PFSK-1 (cell line): ENCODE results near the gene GRK5.

ENCODE experiments used
- FOXP2 ChIP-seq: optimal IDR thresholded peaks from 2 replicates; pipeline ENCODE3; 2011; ENCODE audit warnings: borderline replicate concordance, control low read depth, inconsistent platforms; ENCODE audit not compliant: insufficient read depth; ENCODE audit errors: extremely low read length, extremely low read depth
- POLR2AphosphoS5 ChIP-seq: IDR thresholded peaks from 2 replicates; pipeline ENCODE4 v1.6.1; 2012; ENCODE audit warnings: low read depth, mild to moderate bottlenecking, control low read depth, low read length, moderate library complexity
- SIN3A ChIP-seq: IDR thresholded peaks from 2 replicates; pipeline ENCODE4 v1.6.1; 2012; ENCODE audit warnings: mild to moderate bottlenecking, low read length, moderate library complexity, borderline replicate concordance; ENCODE audit not compliant: insufficient read depth
- TAF1 ChIP-seq: IDR thresholded peaks from 2 replicates; pipeline ENCODE4 v1.6.1; 2012; ENCODE audit warnings: low read length, control low read depth, borderline replicate concordance; ENCODE audit not compliant: insufficient read depth
- TF ChIP-seq, protein P1 (sequence below), 2 experiments: IDR thresholded peaks; 2 replicates each; pipeline versions ENCODE4 v1.6.1 to v1.8.0; 2011 to 2012; ENCODE audit warnings: low read depth in 2 of 2, low read length in 2 of 2, control low read depth in 1 of 2, inconsistent platforms in 1 of 2, mild to moderate bottlenecking in 1 of 2, moderate library complexity in 1 of 2; ENCODE audit not compliant: insufficient read depth in 1 of 2

The GRK5 gene

GRCh38 chr10:119408072-119408471, 200.7 kb downstream of the GRK5 start:
- no peak for TF ChIP-seq POLR2AphosphoS5
- TF ChIP-seq SIN3A: no peak

GRCh38 chr10:119408969-119409371, 201.6 kb downstream of the GRK5 start:
- TF ChIP-seq POLR2AphosphoS5 (no peak), FOXP2 (peak; percentile 14)

GRCh38 chr10:119409385-119409784, 202.0 kb downstream of the GRK5 start:
- TF ChIP-seq TAF1: no peak
- no peak for TF ChIP-seq FOXP2
- TF ChIP-seq, protein P1, sequence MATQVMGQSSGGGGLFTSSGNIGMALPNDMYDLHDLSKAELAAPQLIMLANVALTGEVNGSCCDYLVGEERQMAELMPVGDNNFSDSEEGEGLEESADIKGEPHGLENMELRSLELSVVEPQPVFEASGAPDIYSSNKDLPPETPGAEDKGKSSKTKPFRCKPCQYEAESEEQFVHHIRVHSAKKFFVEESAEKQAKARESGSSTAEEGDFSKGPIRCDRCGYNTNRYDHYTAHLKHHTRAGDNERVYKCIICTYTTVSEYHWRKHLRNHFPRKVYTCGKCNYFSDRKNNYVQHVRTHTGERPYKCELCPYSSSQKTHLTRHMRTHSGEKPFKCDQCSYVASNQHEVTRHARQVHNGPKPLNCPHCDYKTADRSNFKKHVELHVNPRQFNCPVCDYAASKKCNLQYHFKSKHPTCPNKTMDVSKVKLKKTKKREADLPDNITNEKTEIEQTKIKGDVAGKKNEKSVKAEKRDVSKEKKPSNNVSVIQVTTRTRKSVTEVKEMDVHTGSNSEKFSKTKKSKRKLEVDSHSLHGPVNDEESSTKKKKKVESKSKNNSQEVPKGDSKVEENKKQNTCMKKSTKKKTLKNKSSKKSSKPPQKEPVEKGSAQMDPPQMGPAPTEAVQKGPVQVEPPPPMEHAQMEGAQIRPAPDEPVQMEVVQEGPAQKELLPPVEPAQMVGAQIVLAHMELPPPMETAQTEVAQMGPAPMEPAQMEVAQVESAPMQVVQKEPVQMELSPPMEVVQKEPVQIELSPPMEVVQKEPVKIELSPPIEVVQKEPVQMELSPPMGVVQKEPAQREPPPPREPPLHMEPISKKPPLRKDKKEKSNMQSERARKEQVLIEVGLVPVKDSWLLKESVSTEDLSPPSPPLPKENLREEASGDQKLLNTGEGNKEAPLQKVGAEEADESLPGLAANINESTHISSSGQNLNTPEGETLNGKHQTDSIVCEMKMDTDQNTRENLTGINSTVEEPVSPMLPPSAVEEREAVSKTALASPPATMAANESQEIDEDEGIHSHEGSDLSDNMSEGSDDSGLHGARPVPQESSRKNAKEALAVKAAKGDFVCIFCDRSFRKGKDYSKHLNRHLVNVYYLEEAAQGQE (IDR thresholded peaks at IDR 0.05; ENCODE audit: insufficient read depth in 1 of 2, low read depth in 2 of 2, low read length in 2 of 2): no peak
- TF ChIP-seq POLR2AphosphoS5: no peak; the same call in 1 of the 2 replicates
- no peak for TF ChIP-seq SIN3A

- TF ChIP-seq SIN3A: peak; percentile 87; the same call in 1 of the 2 replicates
- TF ChIP-seq, protein P1 (IDR thresholded peaks at IDR 0.05; ENCODE audit: insufficient read depth in 1 of 2, low read depth in 2 of 2, low read length in 2 of 2): peak; percentile 41 to 78; a peak in 3 of 4 replicates
- TF ChIP-seq FOXP2: peak; percentile 100
- peak; percentile 64 for TF ChIP-seq POLR2AphosphoS5
- no peak for TF ChIP-seq TAF1
Measured at GRCh38 chr10:119409906-119410305, 202.5 kb downstream of the GRK5 start.

DNA sequence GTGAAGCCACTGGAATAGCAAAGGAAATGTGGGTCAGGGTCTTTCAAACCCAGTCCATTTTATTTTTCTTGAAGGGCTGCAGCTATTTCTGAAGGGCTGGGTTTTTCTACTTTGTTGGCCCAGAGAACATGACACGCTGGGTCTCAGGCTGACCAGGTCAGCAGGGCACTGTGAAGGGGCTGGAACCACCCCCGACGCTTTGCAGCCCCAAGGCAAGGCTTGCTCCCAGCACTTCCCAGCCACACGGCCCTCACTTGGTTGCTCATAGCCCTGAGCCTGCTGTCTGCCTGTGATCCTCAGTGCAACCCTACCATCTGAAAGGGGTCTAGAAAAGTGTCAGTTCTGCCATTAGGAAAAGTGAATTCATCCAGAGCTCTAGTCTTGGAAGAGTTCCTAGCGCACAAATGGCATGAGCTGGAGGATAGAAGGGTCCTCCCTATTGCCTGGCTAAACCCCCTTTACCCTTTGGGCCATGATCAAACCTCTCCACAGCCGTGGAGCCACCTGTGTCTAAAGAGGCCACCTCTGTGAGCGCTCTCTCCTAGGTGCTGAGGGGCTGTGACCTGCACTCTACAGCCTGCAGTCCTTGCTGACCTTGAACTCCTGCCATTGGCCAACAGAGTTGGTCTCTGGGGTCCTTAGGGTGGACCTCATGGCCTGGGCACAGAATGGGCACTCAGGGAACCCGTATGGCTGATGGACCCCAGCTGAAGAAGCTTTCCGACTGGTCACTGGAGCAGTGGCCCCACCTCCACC, 203.2 kb downstream of the GRK5 start:
- no peak for TF ChIP-seq POLR2AphosphoS5

DNA sequence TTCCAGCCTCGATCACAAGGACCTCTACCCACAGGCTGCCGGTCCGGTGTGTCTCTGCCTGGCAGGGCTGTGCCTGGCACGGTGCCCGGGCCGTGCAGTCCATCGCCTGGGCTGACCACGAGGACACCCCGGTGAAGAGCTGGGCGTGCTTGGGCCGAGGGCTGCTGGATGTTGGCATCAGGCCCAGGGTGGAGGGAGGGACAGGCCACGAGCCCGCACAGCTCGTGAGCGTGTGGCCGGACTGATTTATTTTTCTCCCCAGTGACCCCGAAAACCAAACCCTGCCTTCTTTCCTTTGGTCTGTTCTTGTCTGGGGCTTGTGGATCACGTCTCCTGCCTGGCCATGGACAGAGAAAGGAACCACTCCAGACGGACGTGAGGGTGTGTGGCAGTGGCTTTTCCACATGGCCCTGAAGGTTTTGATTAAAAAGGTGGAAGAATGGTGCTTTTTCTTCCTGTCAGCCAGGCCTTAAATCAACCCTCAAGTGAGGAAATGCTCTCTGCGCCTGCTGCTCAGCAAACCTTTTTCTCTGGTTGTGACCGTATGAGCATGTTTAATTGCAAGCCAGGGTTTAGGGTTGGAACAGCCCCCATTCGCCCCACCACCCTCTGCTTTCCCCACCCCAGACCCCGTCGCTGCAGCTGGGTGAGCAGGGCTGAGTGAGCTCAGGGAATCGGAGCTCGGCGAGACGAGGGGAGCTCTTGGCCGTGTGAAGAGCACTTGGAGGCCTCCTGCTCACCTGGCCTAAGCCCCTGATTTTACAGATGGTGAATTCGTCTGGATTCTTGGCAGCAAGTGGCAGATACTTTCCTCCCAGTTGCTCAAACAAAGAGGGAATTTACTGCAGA, 205.1 kb downstream of the GRK5 start:
- TF ChIP-seq SIN3A: no peak
- no peak for TF ChIP-seq POLR2AphosphoS5
- TF ChIP-seq, protein P1 (IDR thresholded peaks at IDR 0.05; ENCODE audit: insufficient read depth in 1 of 2, low read depth in 2 of 2, low read length in 2 of 2): no peak
- peak; percentile 65 for TF ChIP-seq FOXP2
